ENCODE data around the gene CATSPERB.
"Not testable (repeated sequence)": the region's sequence is repeated elsewhere in the genome, so short reads cannot be mapped to it uniquely, and the experiment has no call there.

The CATSPERB gene

DNA sequence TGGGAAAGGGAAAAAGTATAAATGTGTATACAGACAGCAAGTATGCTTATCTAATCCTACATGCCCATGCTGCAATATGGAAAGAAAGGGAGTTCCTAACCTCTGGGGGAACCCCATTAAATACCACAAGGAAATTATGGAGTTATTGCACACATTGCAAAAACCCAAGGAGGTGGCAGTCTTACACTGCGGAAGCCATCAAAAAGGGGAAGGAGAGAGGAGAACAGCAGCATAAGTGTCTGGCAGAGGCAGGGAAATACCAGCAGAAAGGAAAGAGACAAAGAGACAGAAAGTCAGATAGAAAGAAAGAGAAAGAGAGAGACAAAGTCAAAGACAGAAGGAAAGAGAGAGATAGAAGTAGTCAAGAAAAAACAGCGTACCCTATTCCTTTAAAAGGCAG lies 64.8 kb downstream of the CATSPERB start:
- DNase-seq: not testable (repeated sequence)

DNA sequence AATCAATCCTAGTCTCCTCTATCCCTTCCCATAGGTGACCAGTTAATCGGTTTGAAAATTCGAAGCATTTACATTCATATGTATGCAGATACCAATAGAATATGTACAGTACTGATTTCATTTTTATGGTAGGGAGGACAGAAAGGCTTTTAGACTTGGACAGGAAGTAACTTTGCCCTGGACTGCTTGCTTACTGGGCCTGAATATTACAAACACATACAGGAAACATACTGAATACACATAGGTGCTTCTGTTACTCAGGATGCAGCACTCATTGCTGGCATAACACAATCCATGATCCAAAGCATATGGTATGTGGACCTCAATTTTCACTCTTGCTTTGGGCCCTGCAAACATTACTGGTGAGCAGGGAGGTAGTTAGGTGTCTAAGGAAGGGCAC lies 71.1 kb downstream of the CATSPERB start:
- no peak for DNase-seq

GRCh38 chr14:91654836-91655235 lies 77.0 kb downstream of the CATSPERB start:
- no peak for DNase-seq

GRCh38 chr14:91653451-91653850 lies 78.4 kb downstream of the CATSPERB start:
- DNase-seq: no peak

GRCh38 chr14:91649930-91650329 lies 82.0 kb downstream of the CATSPERB start:
- peak; percentile 48 for DNase-seq

DNA sequence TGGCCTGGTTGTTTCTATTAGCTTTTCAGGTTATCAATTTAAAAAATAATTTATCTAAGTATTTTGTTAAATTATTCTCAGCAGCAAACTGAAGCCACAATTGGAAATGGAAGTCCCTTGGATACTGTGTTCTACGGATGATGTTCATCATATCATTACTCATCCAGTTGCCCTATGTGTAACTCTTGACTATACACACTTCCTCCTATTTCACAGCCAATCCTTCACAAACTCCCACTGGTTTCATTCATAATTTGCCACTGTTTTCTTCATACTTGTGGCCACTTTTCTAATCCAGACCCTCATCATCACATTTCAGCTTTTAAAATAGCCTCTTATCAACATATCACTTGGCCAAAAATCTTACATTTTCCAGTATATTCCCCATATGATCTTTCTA lies 84.0 kb downstream of the CATSPERB start:
- DNase-seq: no peak

DNA sequence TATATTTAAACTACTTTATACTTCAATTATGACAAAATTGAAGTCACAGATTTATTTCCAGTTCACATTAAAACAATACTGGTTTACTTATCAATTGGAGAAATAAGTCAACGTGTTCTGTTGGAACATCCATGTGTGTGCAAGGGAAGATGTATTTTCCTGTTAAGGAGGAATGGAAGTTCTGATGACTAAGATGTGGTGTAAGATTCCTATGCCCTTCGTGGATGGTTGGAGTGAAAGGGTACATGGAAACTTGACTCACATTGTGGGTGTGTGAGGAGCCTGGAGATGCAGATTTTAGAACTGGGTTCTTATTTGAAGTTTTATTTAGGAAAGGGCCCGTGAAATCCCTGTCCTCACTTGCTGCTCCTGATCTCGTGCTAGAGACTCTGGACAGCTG lies 95.3 kb downstream of the CATSPERB start:
- no peak for DNase-seq

GRCh38 chr14:91624757-91625156 lies 107.1 kb downstream of the CATSPERB start:
- DNase-seq: no peak

DNA sequence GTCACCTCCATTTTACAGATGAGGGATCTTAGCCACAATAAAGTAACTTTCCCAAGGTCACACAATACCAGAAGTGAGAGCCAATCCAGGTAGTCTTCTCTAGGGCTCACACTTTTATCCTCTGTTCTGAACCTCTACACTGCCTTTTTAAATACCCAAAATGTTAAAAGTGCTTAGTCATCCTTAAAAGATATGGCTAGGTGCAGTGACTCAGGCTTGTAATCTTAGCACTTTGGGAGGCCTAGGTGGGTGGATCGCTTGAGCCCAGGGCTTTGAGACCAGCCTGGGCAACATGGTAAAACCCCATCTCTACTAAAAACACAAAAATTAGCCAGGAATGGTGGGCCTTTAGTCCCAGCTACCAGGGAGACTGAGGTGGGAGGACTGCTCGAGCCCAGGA lies 117.7 kb downstream of the CATSPERB start:
- DNase-seq: no peak

DNA sequence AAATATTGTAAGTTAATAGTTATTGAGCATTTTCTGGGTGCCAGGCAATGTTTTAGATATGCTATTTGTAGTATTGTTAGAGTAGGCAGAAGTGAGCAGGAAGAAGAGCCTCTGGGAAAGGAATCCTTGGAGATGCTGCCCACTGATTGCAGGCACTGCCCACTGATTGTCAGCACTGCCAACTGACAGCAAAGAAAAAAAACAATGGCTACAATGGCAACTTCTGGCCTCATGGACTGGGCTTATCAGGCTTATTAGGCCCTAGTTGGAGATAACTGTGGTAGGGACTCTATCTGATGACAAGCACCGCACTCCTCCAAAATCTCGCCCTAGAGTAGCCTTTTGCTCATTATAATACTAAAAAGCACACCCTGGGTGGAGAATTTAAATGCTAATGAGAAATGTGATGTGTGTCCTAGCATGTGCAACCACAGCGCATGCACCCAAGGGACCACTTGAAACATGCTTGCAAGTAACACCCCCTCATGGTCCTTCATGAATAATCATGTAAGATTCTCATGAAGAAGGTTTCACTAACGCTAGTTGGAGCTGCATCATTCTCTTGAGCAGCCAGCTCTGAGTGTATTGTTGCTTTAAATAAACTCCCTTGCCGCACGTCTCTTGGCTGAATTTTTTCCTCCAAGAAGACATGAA lies 118.3 kb downstream of the CATSPERB start:
- DNase-seq: no peak

- no peak for DNase-seq
These were observed 120.4 kb downstream of the CATSPERB start for GRCh38 chr14:91611528-91611927.

DNA sequence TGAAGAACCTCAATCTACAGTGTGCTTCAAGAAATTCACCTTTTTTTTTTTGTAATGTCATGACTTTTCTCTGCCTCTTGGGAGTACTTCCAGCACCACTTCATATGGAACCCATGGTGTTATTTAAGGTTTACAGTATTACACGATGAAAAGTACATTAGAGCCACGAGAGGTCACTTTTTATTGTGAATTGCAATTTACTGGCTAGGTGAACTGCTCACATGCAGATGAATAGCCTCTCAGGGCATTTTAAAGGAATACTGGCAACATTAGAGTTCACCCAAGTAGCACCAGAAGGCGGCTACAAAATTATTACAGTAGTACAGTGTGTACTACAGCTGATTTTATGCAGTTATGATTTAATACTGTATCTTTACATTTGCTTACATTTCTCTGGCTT lies 122.7 kb downstream of the CATSPERB start:
- no peak for DNase-seq

DNA sequence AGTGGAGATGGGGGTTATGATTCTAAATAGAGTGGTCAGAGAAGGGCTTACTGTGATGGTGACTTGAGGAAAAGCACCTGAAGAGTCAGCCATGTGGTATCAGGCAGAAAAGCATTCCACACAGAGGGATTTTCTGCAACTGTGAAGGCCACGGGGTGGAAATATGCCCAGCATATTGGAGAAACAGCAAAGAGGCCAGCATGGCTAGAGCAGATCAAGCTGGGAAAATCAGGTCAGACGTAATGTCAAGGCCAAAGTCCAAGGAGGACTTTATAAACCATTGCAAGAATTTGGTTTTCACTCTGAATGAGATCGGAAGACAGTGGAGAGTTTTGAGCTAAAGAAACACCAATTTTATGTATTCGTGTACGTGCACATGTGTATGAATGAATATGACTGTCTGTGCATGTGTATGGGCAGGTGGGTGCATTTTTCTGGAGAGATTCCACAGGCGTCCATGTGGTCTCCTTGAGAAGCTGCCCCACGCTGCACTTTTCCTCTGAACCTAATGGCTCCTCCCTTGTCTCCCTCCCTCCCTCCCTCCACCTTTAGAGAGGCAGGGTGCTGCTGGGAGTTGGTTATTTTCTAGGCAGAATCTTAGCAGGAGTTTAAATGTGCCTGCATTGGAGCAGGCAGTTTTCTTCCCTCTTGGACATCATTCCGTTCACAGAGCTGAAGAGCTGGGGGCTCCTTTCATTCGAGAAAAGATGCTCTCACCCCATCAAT lies 124.4 kb downstream of the CATSPERB start:
- no peak for DNase-seq

DNA sequence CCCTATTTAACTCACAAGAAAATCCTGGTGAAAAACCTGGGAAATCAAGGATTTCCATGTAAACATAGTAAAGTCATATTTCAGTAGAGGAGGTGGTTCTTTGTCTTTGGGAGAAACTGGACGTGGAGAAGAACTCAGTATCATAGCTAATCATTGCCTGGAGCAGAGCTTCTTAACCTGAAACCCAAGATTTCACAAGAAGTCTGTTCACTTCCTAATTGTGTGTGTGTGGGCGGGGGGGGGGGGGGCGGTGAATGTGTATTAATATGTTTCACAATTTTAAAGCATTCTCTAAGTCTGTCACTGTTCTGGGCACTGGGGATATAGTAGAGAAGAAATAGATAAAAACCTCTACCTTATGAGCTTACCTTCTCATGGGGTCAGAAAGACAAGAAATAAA lies 125.0 kb downstream of the CATSPERB start:
- DNase-seq: no peak

GRCh38 chr14:91604611-91605010 lies 127.3 kb downstream of the CATSPERB start:
- DNase-seq: not testable (repeated sequence)

DNA sequence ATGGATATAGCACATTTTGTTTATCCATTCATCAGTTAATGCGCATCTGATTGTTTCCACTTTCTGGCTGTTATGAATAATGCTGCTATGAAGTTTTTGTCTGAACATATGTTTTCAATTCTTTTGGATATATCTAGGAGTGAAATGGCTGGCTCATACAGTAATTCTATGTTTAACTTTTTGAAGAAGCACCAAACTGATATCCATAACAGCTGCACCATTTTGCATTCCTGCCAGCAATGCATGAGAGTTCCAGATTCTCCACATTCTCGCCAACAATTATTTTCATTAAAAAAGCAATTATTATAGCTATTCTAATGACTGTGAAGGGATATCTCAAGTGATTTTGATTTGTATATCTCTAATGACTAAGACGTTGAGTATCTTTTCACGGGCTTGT lies 131.9 kb downstream of the CATSPERB start:
- DNase-seq: no peak

DNA sequence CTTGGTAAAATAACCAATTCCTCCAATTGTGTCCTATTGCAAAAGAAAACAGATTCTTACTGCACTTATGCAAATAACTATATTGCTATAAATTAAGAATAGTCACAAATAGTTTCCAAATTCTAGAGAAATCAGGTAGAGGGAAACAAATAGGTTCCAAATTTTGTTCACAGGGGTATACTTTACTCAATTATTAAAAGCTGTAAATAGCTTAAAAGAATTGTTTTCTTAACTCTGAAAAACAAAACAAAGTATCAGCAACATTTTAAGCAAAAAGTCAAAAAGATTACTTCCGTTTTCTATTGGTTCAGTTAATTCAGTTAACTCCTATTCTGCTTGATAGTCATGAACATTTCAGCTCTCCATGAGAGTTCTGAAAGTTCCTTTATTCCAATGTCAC lies 136.2 kb downstream of the CATSPERB start:
- DNase-seq: no peak

DNA sequence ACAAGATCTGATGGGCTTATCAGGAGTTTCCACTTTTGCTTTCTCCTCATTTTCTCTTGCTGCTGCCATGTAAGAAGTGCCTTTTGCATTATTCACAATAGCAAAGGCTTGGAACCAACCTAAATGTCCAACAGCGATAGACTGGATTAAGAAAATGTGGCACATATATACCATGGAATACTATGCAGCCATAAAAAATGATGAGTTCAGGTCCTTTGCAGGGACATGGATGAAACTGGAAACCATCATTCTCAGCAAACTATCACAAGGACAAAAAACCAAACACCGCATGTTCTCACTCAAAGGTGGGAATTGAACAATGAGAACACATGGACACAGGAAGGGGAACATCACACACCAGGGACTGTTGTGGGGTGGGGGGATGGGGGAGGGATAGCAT lies 137.9 kb downstream of the CATSPERB start:
- DNase-seq: not testable (repeated sequence)

DNA sequence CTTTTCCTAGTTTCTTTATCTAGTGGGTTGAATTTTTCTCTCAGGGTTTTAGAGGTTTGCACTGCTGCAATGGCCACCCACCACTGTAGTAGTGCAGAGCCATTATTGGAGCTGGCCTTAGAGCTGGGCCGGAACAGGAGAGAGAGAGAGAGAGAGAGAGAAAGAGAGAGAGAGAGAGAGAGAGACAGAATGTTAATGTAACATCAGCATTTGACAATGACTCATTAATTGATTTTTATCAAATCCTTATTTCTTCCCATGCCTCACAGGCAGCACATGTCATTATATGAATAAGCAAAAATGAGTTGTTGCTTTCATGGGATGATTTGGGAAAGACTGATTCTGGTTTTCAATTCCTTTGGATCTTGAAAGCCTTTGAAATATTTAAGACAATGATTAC lies 145.5 kb downstream of the CATSPERB start:
- no peak for DNase-seq

DNA sequence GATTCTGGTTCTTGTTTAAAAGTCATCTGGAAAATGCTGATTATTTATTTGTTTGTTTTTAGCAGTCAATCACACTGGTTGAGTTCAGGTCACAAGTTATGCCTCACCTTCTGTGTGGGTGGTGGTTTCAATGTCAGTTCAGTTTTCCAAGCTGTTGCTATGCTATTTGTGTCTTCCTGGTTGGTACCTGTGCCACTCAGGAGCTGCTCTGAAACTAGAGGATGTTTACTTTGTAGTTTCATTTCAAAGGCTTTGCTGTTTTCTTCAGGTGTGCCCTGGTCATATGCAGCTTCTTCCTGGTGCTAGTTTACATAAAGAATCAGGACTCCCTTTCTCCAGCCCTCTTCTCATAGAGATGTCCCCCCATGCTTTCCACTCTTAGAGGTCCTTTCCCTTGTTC lies 146.0 kb downstream of the CATSPERB start:
- no peak for DNase-seq

GRCh38 chr14:91582761-91583160 lies 149.1 kb downstream of the CATSPERB start:
- no peak for DNase-seq

- no peak for DNase-seq
These were observed 150.9 kb downstream of the CATSPERB start for GRCh38 chr14:91580876-91581577.

- no peak for DNase-seq
These were observed 154.2 kb downstream of the CATSPERB start for GRCh38 chr14:91577632-91578233.
